Activated CD8-positive, alpha-beta T cell treated with anti-CD3 and anti-CD28 coated beads for 36 hours (primary cell): ENCODE measurements around the gene PPP1R13B. TPM values are rescaled to one million over a fixed set of nuclear protein-coding genes. Genes with fewer than 3 reads are reported as not detected.

ENCODE experiments used
- ATAC-seq: fragments of 200-7000 bp; cut with Tn5 transposase; one replicate; pipeline ENCODE4 v1.10.0; 2021; ENCODE audit warnings: mild to moderate bottlenecking, moderate library complexity
- CTCF ChIA-PET: fragments of 350-600 bp; sonication (Branson Sonifier 250); formaldehyde crosslinking; loops from one replicate; lab custom pipeline; 2021; ENCODE audit warnings: antibody characterized with exemption; lab: Charles Lee
- POLR2A ChIA-PET: fragments of 350-600 bp; sonication (Branson Sonifier 250); formaldehyde crosslinking; loops from one replicate; lab custom pipeline; 2021; ENCODE audit warnings: antibody characterized with exemption; lab: Charles Lee
- DNase-seq: peaks from one replicate; pipeline ENCODE4 v3.0.0-alpha.2; 2020
- H3K27ac Mint-ChIP-seq: one replicate; pipeline ENCODE4 v1.8.0; 2021; ENCODE audit warnings: mild to moderate bottlenecking, mixed read lengths
- H3K27me3 Mint-ChIP-seq: one replicate; pipeline ENCODE4 v1.8.0; 2021; ENCODE audit warnings: mixed read lengths
- H3K36me3 Mint-ChIP-seq: one replicate; pipeline ENCODE4 v1.8.0; 2021; ENCODE audit warnings: low read depth, mixed read lengths
- H3K4me1 Mint-ChIP-seq: one replicate; pipeline ENCODE4 v1.8.0; 2021; ENCODE audit warnings: low read depth, mixed read lengths
- H3K4me3 Mint-ChIP-seq: one replicate; pipeline ENCODE4 v1.8.0; 2021; ENCODE audit warnings: mild to moderate bottlenecking, moderate library complexity, mixed read lengths
- H3K9me3 Mint-ChIP-seq: one replicate; pipeline ENCODE4 v1.8.0; 2021; ENCODE audit warnings: mixed read lengths
- CTCF ChIP-seq: fragments of 200-600 bp; IDR thresholded peaks from one replicate; pipeline ENCODE4 v1.8.0; 2022; ENCODE audit warnings: antibody characterized with exemption, mild to moderate bottlenecking
- intact Hi-C: fragments of 100-400 bp; cut with micrococcal nuclease; formaldehyde crosslinking; loops from one replicate; pipeline ENCODE4 v1.10.0; 2022
- total RNA-seq, 2 experiments: library from RNA; stranded (reverse); gene quantifications; one replicate each; pipeline ENCODE4 v1.2.3, GENCODE V29; 2021

PPP1R13B gene
- total RNA-seq, 2 experiments from 2014 or later, result 11.9 to 14.5 TPM

- Mint-ChIP-seq H3K4me1 (no peaks in the 10 kb centered on the region), H3K4me3 (no peak overlapping the region), H3K27ac (no peak overlapping the region), H3K27me3 (no peaks in the 10 kb centered on the region), H3K9me3 (no peaks in the 10 kb centered on the region), H3K36me3 (no peaks in the 10 kb centered on the region)
- no peak for ATAC-seq
- CTCF ChIA-PET, result no interaction called here
- no peak for DNase-seq
- intact Hi-C loops, result no loop called here
- POLR2A ChIA-PET, result no interaction called here
- no peak for TF ChIP-seq CTCF
Measured at GRCh38 chr14:103727313-103727980, 119.9 kb downstream of the PPP1R13B start.

GRCh38 chr14:103726474-103726873 is 120.9 kb downstream of the PPP1R13B start:
- H3K4me1 Mint-ChIP-seq, result no peaks in the 10 kb centered on the region
- no peak overlapping the region for H3K4me3 Mint-ChIP-seq
- DNase-seq (no peak), ATAC-seq (no peak)
- POLR2A ChIA-PET, result no interaction called here
- H3K9me3 Mint-ChIP-seq, result no peaks in the 10 kb centered on the region
- H3K27ac Mint-ChIP-seq, result no peak overlapping the region
- CTCF ChIA-PET, result no interaction called here
- no peak for TF ChIP-seq CTCF
- intact Hi-C loops, result no loop called here
- H3K27me3 Mint-ChIP-seq, result no peaks in the 10 kb centered on the region
- H3K36me3 Mint-ChIP-seq, result no peaks in the 10 kb centered on the region

GRCh38 chr14:103725739-103726395 is 121.5 kb downstream of the PPP1R13B start:
- ATAC-seq (no peak), DNase-seq (no peak)
- CTCF ChIA-PET, result no interaction called here
- POLR2A ChIA-PET, result no interaction called here
- H3K27ac Mint-ChIP-seq, result no peak overlapping the region
- intact Hi-C loops, result no loop called here
- H3K4me1 Mint-ChIP-seq, result no peaks in the 10 kb centered on the region
- no peak for TF ChIP-seq CTCF
- H3K27me3 Mint-ChIP-seq, result no peaks in the 10 kb centered on the region
- H3K36me3 Mint-ChIP-seq, result no peaks in the 10 kb centered on the region
- no peak overlapping the region for H3K4me3 Mint-ChIP-seq
- H3K9me3 Mint-ChIP-seq, result no peaks in the 10 kb centered on the region

GRCh38 chr14:103725001-103725682 is 122.2 kb downstream of the PPP1R13B start:
- ChIA-PET POLR2A (interaction anchor here (0.9 kb wide), 1 partner anchor 12 kb away, joined by 3 read pairs; no protein-coding TSS in a partner anchor), CTCF (no interaction called here)
- H3K4me3 Mint-ChIP-seq, result no peak overlapping the region
- no peak for ATAC-seq
- intact Hi-C loops, result no loop called here
- no peak for DNase-seq
- H3K27ac Mint-ChIP-seq, result no peak overlapping the region
- H3K27me3 Mint-ChIP-seq, result no peaks in the 10 kb centered on the region
- H3K4me1 Mint-ChIP-seq, result peaks cover under 1% of the 10 kb centered on the region
- no peaks in the 10 kb centered on the region for H3K9me3 Mint-ChIP-seq
- H3K36me3 Mint-ChIP-seq, result no peaks in the 10 kb centered on the region
- no peak for TF ChIP-seq CTCF

GRCh38 chr14:103724116-103724515 is 123.3 kb downstream of the PPP1R13B start:
- DNase-seq, result no peak
- no peaks in the 10 kb centered on the region for H3K36me3 Mint-ChIP-seq
- TF ChIP-seq CTCF, result no peak

More at GRCh38 chr14:103724116-103724515, 123.3 kb downstream of the PPP1R13B start:
- intact Hi-C loops, result no loop called here
- Mint-ChIP-seq H3K9me3 (no peaks in the 10 kb centered on the region), H3K4me3 (no peak overlapping the region), H3K27ac (no peak overlapping the region), H3K27me3 (no peaks in the 10 kb centered on the region), H3K4me1 (peaks cover 9% of the 10 kb centered on the region)
- CTCF ChIA-PET, result no interaction called here
- POLR2A ChIA-PET, result interaction anchor here (0.9 to 1.0 kb wide), 2 partner anchors 9 to 11 kb away, joined by 3 to 4 read pairs; no protein-coding TSS in a partner anchor
- ATAC-seq, result no peak
